ENCODE results near the gene NPBWR2. TPM values are rescaled to one million over a fixed set of nuclear protein-coding genes. Genes with fewer than 3 reads are reported as not detected.
A peak's percentile ranks its signal among the peaks of the same experiment; 100 is the strongest.

The NPBWR2 gene
- total and polyA plus RNA-seq, 9 donors, result not detected

DNA sequence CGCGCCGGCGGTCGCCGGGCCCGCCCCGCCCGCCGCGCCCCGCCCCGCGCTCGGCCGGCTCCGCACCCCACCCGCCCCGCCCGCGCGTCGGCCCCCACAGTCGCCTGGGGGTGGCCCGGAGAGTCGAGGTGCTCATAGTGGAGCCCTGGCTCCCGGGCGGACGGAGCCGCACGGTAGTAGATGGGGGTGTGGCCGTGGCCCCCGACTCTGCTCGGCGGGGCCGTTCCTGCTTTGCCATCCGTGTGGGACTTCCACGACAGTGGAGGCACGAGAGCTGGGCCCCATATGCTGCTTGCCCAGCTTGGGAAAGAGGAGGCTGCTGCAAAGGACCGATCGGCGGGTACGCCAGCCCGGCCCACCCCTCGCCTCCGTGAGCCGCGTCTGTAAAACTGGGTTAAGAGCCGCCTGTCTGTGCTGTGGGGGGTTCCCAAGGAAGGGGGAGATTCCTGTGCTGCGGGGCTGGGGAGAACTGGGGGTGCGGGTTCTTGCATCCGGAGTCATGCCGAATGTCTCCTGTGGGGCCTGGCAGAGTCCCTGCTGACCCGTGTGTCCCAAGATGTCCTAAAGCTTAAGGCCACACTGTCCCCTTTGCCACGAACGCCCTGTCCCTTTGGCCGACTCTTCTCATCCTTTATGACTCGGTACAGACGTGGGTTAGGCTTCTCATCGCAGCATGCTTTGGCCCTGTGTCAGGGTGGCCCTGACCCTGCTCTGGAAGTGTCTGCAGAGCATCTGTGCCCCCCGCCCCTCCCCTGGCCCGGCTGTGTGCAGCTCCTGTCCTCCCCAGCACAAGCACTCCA, 27.2 kb downstream of the NPBWR2 start, which contains the start of gene OPRL1:
TSS of gene OPRL1 (plus strand) at position 70 of the 800 bp plus-strand sequence. CDS start 12,639 bp downstream, outside the sequence.
- Histone ChIP-seq H3K27me3 (no peaks in the 10 kb centered on the region), H3K4me3 (peak within 1 kb of the TSS; percentile 37), H3K36me3 (no peaks in the 10 kb centered on the region), H3K9me3 (no peaks in the 10 kb centered on the region), H3K27ac (peak within 1 kb of the TSS in 1 of 2 donors; percentile 22), H3K4me1 (ENCODE audit: insufficient read depth) (no peaks in the 10 kb centered on the region)
- TF ChIP-seq EP300 (IDR thresholded peaks at IDR 0.05), result no peak
- WGBS, 3 donors, result 4 to 9% (median 6%) methylated on average over 35 to 62 of the region's 62 CpGs
- intact Hi-C loops (cut with DNase I), result no loop called here
- DNase-seq, result peak in 1 of 5 donors; percentile 53

DNA sequence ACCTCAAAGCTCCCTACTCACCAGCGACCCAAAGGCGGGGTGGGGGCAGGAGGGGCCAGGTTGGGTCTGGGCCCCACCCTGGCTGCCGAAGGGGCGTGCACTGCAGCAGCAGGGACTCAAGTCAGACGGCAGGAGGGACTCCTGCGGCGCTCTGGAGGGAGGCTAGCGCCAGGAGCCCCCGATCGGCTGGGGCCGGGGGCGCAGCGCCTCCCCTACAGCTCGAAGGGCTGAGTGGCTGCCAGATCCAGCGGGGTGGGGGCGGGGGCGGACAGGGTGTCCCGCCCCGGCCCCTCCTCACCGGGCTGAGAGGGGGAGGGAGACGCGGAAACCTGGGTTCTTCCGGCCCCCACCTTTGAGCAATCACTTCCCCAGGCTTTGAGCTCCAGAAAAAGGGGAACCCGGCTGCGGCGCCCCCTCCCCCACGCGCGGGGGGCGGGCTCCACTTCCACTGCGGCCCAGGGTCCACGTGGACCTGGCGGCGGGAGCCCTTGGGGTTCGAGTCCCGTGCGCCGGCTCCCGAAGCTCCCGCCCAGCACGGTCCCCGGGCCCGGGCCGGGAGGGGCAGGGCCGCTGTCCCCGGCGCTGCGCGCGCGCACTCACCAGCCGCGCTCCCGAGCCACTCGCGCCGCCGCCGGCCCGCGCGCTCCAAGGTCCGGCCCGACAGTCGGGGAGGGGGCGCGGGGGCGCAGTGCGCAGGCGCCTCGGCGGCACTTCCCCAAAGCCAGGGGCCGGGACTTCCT, 27.9 kb downstream of the NPBWR2 start, which contains the start of gene RGS19:
TSS of gene RGS19 (minus strand) at position 246 of the 740 bp plus-strand sequence. CDS start 2,632 bp downstream, outside the sequence.
- TF ChIP-seq EP300 (IDR thresholded peaks at IDR 0.05) (no peak), POLR2A (IDR thresholded peaks at IDR 0.05) (no peak), CTCF (IDR thresholded peaks at IDR 0.05) (no peak)
- no peaks in the 10 kb centered on the region for H3K36me3 ChIP-seq
- WGBS, 3 donors, result 0 to 1% (median 0%) methylated on average over 26 to 73 of the region's 73 CpGs
- peak within 1 kb of the TSS in 1 of 2 donors; percentile 22 for H3K27ac ChIP-seq
- intact Hi-C loops (cut with DNase I), result no loop called here
- peak within 1 kb of the TSS; percentile 37 for H3K4me3 ChIP-seq
- no peaks in the 10 kb centered on the region for H3K4me1 ChIP-seq (ENCODE audit: insufficient read depth)
- peak; percentile 56 to 78 (median 71) for DNase-seq
- H3K27me3 ChIP-seq, result no peaks in the 10 kb centered on the region
- no peaks in the 10 kb centered on the region for H3K9me3 ChIP-seq

DNA sequence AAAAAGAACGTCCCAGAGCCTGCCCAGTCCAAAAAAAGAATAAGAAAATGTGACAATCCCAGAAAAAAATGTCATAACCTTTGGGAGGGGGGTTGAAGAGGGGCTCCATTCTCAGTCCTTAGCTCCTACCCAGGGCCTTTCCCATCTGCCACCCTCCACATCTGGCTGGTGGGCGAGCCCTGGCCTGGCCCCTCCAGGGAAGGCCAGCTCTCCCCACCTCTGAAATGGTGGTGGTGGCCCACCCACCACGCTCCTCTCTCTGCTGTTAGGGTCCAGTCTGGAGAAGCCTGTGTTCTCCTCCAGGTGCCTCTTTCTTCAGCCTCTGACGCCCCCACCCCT, 28.5 kb downstream of the NPBWR2 start:
- no peak for TF ChIP-seq EP300 (IDR thresholded peaks at IDR 0.05)
- TF ChIP-seq CTCF (IDR thresholded peaks at IDR 0.05), result no peak
- TF ChIP-seq POLR2A (IDR thresholded peaks at IDR 0.05), result no peak
- DNase-seq, result no peak
- Histone ChIP-seq H3K9me3 (no peaks in the 10 kb centered on the region), H3K27me3 (no peaks in the 10 kb centered on the region), H3K4me3 (peak overlapping the region; percentile 37), H3K4me1 (ENCODE audit: insufficient read depth) (no peaks in the 10 kb centered on the region), H3K27ac (no peak overlapping the region), H3K36me3 (no peaks in the 10 kb centered on the region)
- intact Hi-C loops (cut with DNase I), result no loop called here
- 12 to 18% (median 13%) methylated on average over 4 of the region's 4 CpGs for WGBS, 3 donors

GRCh38 chr20:64077876-64078551, 29.4 kb downstream of the NPBWR2 start:
- DNase-seq, result no peak
- WGBS, 3 donors, result 66 to 78% (median 70%) methylated on average over 15 of the region's 15 CpGs
- no peaks in the 10 kb centered on the region for H3K27me3 ChIP-seq
- no peaks in the 10 kb centered on the region for H3K36me3 ChIP-seq
- no peaks in the 10 kb centered on the region for H3K4me1 ChIP-seq (ENCODE audit: insufficient read depth)
- H3K27ac ChIP-seq, result no peak overlapping the region
- no peaks in the 10 kb centered on the region for H3K9me3 ChIP-seq
- no peak overlapping the region for H3K4me3 ChIP-seq
- intact Hi-C loops (cut with DNase I), result no loop called here
- no peak for TF ChIP-seq CTCF (IDR thresholded peaks at IDR 0.05)
- TF ChIP-seq POLR2A (IDR thresholded peaks at IDR 0.05), result no peak
- TF ChIP-seq EP300 (IDR thresholded peaks at IDR 0.05), result no peak
